Globus pallidus (tissue), 1 donor: ENCODE measurements around the gene RGS2.

ENCODE experiments used
- DNase-seq: peaks from one replicate; pipeline ENCODE4 v3.0.0-alpha.2; 2015; ENCODE audit warnings: low spot score

Gene RGS2

GRCh38 chr1:192795916-192796618 lies 12.8 kb upstream of the RGS2 start:
- no peak for DNase-seq

GRCh38 chr1:192797143-192797542 lies 11.7 kb upstream of the RGS2 start:
- no peak for DNase-seq

- DNase-seq = no peak
These were observed 10.9 kb upstream of the RGS2 start for GRCh38 chr1:192797891-192798290.

- DNase-seq = no peak
These were observed 7.4 kb upstream of the RGS2 start for GRCh38 chr1:192801451-192801850.

GRCh38 chr1:192802406-192802805 lies 6.4 kb upstream of the RGS2 start:
- no peak for DNase-seq

- DNase-seq = no peak
These were observed 5.3 kb upstream of the RGS2 start for GRCh38 chr1:192803501-192803900.

GRCh38 chr1:192805832-192806323 lies 3.0 kb upstream of the RGS2 start:
- peak; percentile 55 for DNase-seq

- DNase-seq = peak; percentile 38
These were observed 1.4 kb upstream of the RGS2 start for GRCh38 chr1:192807211-192808162.

GRCh38 chr1:192808163-192808517 lies 699 bp upstream of the RGS2 start:
- no peak for DNase-seq

GRCh38 chr1:192809307-192810252 lies 741 bp downstream of the RGS2 start:
- peak; percentile 60 for DNase-seq

- DNase-seq = peak; percentile 59
These were observed 1.5 kb downstream of the RGS2 start for GRCh38 chr1:192810253-192810880.

- DNase-seq = no peak
These were observed 2.2 kb downstream of the RGS2 start for GRCh38 chr1:192811006-192811405.

- DNase-seq = no peak
These were observed 2.9 kb downstream of the RGS2 start for GRCh38 chr1:192811594-192812239.

GRCh38 chr1:192812420-192813209 lies 3.8 kb downstream of the RGS2 start:
- no peak for DNase-seq

- no peak for DNase-seq
These were observed 6.0 kb downstream of the RGS2 start for GRCh38 chr1:192814805-192815204.

GRCh38 chr1:192817246-192817645 lies 8.4 kb downstream of the RGS2 start:
- no peak for DNase-seq

GRCh38 chr1:192821296-192821695 lies 12.5 kb downstream of the RGS2 start:
- no peak for DNase-seq

- no peak for DNase-seq
These were observed 15.7 kb downstream of the RGS2 start for GRCh38 chr1:192824511-192824910.

GRCh38 chr1:192826791-192827546 lies 18.1 kb downstream of the RGS2 start:
- DNase-seq = no peak
